ENCODE results near the gene AGXT.

AGXT gene

DNA sequence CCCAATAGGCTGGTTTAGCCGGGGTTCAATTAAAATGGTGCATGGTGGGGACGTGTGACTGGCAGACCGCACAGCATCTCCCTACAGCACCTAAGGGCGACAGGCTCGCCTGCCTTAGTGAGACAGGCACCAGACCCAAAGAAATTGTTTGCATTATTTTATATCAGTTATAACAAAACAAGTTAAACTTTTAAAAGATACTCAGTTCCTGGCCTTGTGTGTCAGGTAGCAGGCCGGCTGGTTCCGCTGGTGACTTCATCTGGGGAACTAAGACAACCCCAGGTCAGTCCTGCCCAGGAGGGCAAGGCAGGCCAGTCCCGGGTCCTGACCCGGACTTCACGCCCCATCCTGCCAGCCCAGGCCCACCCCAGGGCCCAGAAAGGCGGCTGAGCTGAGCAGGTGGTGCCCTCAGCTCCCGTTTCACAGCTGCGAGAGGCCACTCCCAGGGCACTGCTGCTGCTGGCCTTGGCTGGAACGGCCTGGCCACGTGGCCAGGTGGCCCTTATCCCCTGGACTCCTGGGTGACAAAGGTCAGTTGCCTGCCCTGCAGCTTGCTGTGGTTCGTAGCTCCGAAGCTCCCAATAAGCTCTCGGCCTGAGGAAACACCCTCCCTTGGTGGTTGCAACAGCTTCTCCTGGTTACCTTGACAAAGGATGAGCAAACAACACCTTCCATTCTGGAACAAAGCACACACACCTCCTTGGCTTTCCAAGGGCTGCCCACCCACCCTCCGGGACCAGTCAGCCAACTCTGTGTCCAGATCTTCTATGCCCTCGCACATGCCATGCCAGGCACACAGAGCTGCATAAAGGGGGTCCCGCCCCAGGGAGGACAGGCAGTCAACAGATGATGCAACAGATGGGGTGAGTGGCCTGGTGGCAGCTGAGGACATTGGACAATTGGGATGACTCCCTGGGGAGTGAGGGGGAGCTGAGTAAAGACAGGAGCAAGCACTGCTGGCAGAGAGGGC is 11.3 kb upstream of the AGXT start:
- no peaks in the 10 kb centered on the region for H3K36me3 ChIP-seq (ENCODE audit: control insufficient read depth, insufficient read depth, low read length)
- H3K27ac ChIP-seq (ENCODE audit: low read depth, low read length, severe bottlenecking) = no peak overlapping the region
- peaks cover 12% of the 10 kb centered on the region for H3K9me3 ChIP-seq (ENCODE audit: control insufficient read depth, low read length)
- H3K4me1 ChIP-seq (ENCODE audit: control insufficient read depth, insufficient read depth, low read length, poor library complexity, severe bottlenecking) = no peaks in the 10 kb centered on the region
- WGBS, 2 experiments (ENCODE audit: insufficient coverage in 2 of 2) = 85 to 93% methylated on average over 16 to 17 of the region's 21 CpGs
- no peak overlapping the region for H3K4me3 ChIP-seq (ENCODE audit: extremely low read depth, insufficient read depth, low read length, poor library complexity, severe bottlenecking)

GRCh38 chr2:240858321-240858720 is 10.3 kb upstream of the AGXT start:
- Histone ChIP-seq H3K4me1 (ENCODE audit: control insufficient read depth, insufficient read depth, low read length, poor library complexity, severe bottlenecking) (no peaks in the 10 kb centered on the region), H3K36me3 (ENCODE audit: control insufficient read depth, insufficient read depth, low read length) (no peaks in the 10 kb centered on the region), H3K4me3 (ENCODE audit: extremely low read depth, insufficient read depth, low read length, poor library complexity, severe bottlenecking) (no peak overlapping the region), H3K9me3 (ENCODE audit: control insufficient read depth, low read length) (peaks cover 12% of the 10 kb centered on the region), H3K27ac (ENCODE audit: low read depth, low read length, severe bottlenecking) (no peak overlapping the region)
- WGBS, 2 experiments (ENCODE audit: insufficient coverage in 2 of 2) = 90 to 93% methylated on average over 6 to 13 of the region's 13 CpGs

GRCh38 chr2:240858871-240859270 is 9.8 kb upstream of the AGXT start:
- Histone ChIP-seq H3K9me3 (ENCODE audit: control insufficient read depth, low read length) (peaks cover 12% of the 10 kb centered on the region), H3K4me3 (ENCODE audit: extremely low read depth, insufficient read depth, low read length, poor library complexity, severe bottlenecking) (no peak overlapping the region), H3K36me3 (ENCODE audit: control insufficient read depth, insufficient read depth, low read length) (no peaks in the 10 kb centered on the region), H3K27ac (ENCODE audit: low read depth, low read length, severe bottlenecking) (no peak overlapping the region), H3K4me1 (ENCODE audit: control insufficient read depth, insufficient read depth, low read length, poor library complexity, severe bottlenecking) (no peaks in the 10 kb centered on the region)
- 84 to 93% methylated on average over 10 of the region's 10 CpGs for WGBS, 2 experiments (ENCODE audit: insufficient coverage in 2 of 2)

GRCh38 chr2:240861547-240861946 is 7.1 kb upstream of the AGXT start:
- Histone ChIP-seq H3K36me3 (ENCODE audit: control insufficient read depth, insufficient read depth, low read length) (no peaks in the 10 kb centered on the region), H3K9me3 (ENCODE audit: control insufficient read depth, low read length) (no peaks in the 10 kb centered on the region), H3K27ac (ENCODE audit: low read depth, low read length, severe bottlenecking) (no peak overlapping the region), H3K4me1 (ENCODE audit: control insufficient read depth, insufficient read depth, low read length, poor library complexity, severe bottlenecking) (no peaks in the 10 kb centered on the region), H3K4me3 (ENCODE audit: extremely low read depth, insufficient read depth, low read length, poor library complexity, severe bottlenecking) (no peak overlapping the region)
- 100% methylated on average over 1 of the region's 2 CpGs for WGBS, 2 experiments (ENCODE audit: insufficient coverage in 2 of 2)

- 80 to 85% methylated on average over 3 of the region's 3 CpGs for WGBS, 2 experiments (ENCODE audit: insufficient coverage in 2 of 2)
- H3K4me1 ChIP-seq (ENCODE audit: control insufficient read depth, insufficient read depth, low read length, poor library complexity, severe bottlenecking) = no peaks in the 10 kb centered on the region
- no peaks in the 10 kb centered on the region for H3K36me3 ChIP-seq (ENCODE audit: control insufficient read depth, insufficient read depth, low read length)
- no peaks in the 10 kb centered on the region for H3K9me3 ChIP-seq (ENCODE audit: control insufficient read depth, low read length)
- no peak overlapping the region for H3K4me3 ChIP-seq (ENCODE audit: extremely low read depth, insufficient read depth, low read length, poor library complexity, severe bottlenecking)
- no peak overlapping the region for H3K27ac ChIP-seq (ENCODE audit: low read depth, low read length, severe bottlenecking)
These were observed 4.1 kb upstream of the AGXT start for GRCh38 chr2:240864475-240864874.

GRCh38 chr2:240865391-240865790 is 3.2 kb upstream of the AGXT start:
- no peak overlapping the region for H3K4me3 ChIP-seq (ENCODE audit: extremely low read depth, insufficient read depth, low read length, poor library complexity, severe bottlenecking)
- H3K9me3 ChIP-seq (ENCODE audit: control insufficient read depth, low read length) = no peaks in the 10 kb centered on the region
- H3K27ac ChIP-seq (ENCODE audit: low read depth, low read length, severe bottlenecking) = no peak overlapping the region
- H3K36me3 ChIP-seq (ENCODE audit: control insufficient read depth, insufficient read depth, low read length) = no peaks in the 10 kb centered on the region
- no peaks in the 10 kb centered on the region for H3K4me1 ChIP-seq (ENCODE audit: control insufficient read depth, insufficient read depth, low read length, poor library complexity, severe bottlenecking)
- WGBS, 2 experiments (ENCODE audit: insufficient coverage in 2 of 2) = 92 to 100% methylated on average over 2 of the region's 5 CpGs

GRCh38 chr2:240869109-240869955 is 708 bp downstream of the AGXT start:
- no peaks in the 10 kb centered on the region for H3K4me1 ChIP-seq (ENCODE audit: control insufficient read depth, insufficient read depth, low read length, poor library complexity, severe bottlenecking)
- 94 to 96% methylated on average over 19 to 21 of the region's 25 CpGs for WGBS, 2 experiments (ENCODE audit: insufficient coverage in 2 of 2)
- H3K9me3 ChIP-seq (ENCODE audit: control insufficient read depth, low read length) = no peaks in the 10 kb centered on the region
- no peak overlapping the region for H3K27ac ChIP-seq (ENCODE audit: low read depth, low read length, severe bottlenecking)
- no peak overlapping the region for H3K4me3 ChIP-seq (ENCODE audit: extremely low read depth, insufficient read depth, low read length, poor library complexity, severe bottlenecking)
- no peaks in the 10 kb centered on the region for H3K36me3 ChIP-seq (ENCODE audit: control insufficient read depth, insufficient read depth, low read length)

DNA sequence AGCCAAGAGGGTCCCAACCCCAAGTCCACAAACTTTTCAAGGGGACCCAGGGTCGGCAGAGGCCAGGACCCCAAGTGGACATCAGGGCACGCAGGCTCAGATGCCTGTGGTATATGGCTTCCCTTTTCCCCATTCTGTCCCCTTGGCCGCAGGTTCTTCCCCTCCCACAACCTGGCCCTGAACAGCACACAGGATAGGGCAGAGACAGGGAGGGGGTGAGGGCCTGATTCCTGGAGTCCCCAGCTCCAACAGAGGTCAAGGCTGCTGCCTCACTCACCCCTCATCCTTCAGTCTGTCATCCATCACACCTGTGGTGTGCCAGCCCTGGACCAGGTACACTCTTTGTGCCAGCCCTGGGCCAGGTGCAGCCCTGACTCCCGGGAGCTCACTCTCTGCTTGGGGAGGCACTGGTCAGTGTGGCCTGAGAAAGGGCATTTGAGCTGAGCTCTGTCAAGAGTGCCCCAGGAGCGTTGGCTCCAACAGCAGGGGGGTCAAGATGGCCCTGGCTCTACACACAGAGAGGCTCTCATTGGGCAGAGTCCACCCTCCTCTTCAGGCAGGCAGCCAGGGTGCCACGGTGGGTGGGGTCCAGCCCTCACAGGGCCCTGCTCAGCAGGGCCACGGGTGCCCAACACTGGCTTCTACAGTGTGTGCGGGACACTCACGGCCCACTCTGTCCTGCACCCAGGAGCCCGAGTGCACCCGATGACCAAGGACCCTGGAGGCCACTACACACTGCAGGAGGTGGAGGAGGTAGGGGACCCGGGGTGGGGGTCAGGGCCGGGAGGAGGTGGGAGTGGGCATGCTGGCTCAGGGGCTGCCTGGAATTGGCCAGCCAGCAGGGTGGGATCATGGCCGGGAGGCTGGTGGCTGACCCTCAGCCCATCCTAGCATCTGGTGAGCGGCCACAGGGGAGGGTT is 1.6 kb downstream of the AGXT start:
- H3K27ac ChIP-seq (ENCODE audit: low read depth, low read length, severe bottlenecking) = no peak overlapping the region
- H3K4me3 ChIP-seq (ENCODE audit: extremely low read depth, insufficient read depth, low read length, poor library complexity, severe bottlenecking) = no peak overlapping the region
- H3K4me1 ChIP-seq (ENCODE audit: control insufficient read depth, insufficient read depth, low read length, poor library complexity, severe bottlenecking) = no peaks in the 10 kb centered on the region
- no peaks in the 10 kb centered on the region for H3K36me3 ChIP-seq (ENCODE audit: control insufficient read depth, insufficient read depth, low read length)
- H3K9me3 ChIP-seq (ENCODE audit: control insufficient read depth, low read length) = no peaks in the 10 kb centered on the region
- WGBS, 2 experiments (ENCODE audit: insufficient coverage in 2 of 2) = 90 to 92% methylated on average over 13 of the region's 15 CpGs

- Histone ChIP-seq H3K36me3 (ENCODE audit: control insufficient read depth, insufficient read depth, low read length) (no peaks in the 10 kb centered on the region), H3K9me3 (ENCODE audit: control insufficient read depth, low read length) (no peaks in the 10 kb centered on the region), H3K27ac (ENCODE audit: low read depth, low read length, severe bottlenecking) (no peak overlapping the region), H3K4me1 (ENCODE audit: control insufficient read depth, insufficient read depth, low read length, poor library complexity, severe bottlenecking) (no peaks in the 10 kb centered on the region), H3K4me3 (ENCODE audit: extremely low read depth, insufficient read depth, low read length, poor library complexity, severe bottlenecking) (no peak overlapping the region)
- WGBS, 2 experiments (ENCODE audit: insufficient coverage in 2 of 2) = 86 to 87% methylated on average over 13 of the region's 16 CpGs
These were observed 2.7 kb downstream of the AGXT start for GRCh38 chr2:240871071-240871958.

Measured in mesodermal cell (in vitro differentiated cells).